ENCODE measurements around the gene FOXO6.

FOXO6 gene

DNA sequence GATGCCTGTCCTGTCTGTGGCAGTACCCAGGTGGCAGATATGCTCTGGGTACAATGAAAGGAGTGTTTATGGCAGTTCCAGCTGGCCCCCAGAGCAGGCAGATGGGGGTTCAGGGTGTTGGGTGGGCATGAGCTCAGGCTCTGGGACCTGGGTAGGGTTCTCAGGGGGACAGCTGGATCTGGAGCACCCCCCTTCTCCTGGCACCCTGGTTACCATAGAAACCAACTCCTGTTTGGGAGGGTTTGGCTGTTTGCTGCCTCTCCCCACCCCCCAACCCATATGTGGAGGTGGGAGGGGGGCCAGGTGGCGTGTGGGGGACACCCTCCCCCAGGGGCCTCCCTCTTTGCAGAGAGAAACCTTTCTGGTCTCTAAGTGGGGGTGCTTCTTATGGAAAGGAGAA, 7.1 kb downstream of the FOXO6 start:
- no peak for DNase-seq

DNA sequence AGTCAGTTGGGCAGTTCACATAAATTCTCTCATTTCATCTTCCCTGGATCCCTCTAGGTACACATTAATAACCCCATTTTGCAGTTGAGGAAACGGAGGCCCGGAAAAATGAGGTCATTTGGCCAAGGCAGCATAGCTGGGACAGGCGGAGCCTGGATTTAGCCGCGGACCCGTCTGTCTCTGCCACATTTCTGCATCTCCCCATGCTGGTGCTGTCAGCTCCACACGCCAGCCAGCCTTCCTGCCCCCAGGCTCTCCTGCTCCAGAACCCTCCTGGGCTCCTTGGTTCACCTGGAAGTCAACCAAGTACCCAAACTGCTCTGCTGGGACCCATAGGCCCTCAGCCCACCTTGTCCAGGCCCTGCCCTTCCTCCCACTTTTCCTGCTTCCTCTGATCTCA, 7.6 kb downstream of the FOXO6 start:
- DNase-seq = no peak

DNA sequence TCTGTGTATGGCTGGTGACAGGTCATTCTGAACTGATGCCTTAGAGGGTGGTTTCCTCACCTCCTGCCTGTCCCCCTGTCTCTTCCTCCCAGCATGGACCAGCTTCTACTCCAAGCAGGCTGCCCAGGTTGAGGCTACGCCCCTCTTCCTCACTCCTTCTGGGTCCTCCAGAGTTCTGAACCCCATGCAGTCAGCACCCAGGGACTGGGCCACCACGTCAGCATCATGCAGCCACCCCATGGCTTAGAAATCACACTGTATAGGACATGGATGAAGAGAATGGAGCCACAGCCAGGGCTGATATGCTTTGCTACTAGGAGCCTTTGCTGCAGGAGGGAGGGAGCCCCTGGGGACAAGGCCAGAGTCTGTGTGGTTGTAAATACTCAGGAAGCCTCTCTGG, 8.3 kb downstream of the FOXO6 start:
- no peak for DNase-seq

DNA sequence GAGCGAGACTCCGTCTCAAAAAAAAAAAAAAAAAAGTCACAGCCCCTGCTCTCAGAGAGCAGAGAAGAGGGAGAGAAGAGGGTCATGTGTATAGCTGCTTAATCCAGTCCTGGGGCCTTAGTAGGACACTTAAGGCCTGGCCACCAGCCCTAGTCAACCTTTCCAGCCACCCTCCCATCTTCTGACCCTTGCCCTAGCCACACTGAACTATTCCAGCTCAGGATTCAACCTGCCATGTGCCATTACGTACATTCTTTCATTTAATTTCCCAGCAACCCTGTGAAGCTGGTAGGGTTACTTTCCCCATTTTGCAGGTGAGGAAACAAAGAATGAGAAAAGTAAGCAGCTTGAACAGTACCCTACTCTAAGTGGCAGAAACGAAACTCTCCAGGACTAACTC, 9.0 kb downstream of the FOXO6 start:
- no peak for DNase-seq

DNA sequence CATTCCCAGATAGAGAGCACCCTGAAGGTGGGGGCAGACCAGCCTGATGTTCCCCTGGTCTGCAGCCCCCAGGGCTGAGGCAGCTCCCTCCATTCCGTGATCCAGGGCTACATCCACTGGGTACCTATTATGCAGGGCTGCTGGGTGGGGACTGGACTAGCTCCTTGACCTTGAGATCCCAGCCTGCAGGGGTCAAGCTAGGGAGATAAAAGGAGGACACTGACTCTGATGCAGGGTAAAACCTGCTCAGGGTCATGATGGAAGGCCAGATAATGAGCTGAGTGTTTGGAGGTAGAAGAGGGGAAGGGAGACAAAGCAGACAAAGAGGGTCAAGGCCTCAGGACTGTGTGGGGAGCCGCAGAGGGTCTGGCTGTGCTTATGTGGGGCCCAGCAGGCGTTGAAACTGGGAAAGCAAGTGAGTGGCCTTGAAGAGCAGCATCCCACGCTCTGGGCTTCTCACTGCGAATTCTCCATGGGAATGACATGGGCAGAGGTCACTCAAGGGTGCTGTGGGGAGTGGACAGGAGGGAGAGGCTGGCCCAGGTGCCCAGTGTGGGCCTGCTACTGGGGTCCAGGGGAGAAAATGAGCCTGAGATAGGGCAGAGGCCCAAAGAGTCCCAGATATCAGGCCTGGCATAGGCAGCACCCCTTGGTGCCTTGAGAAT, 9.7 kb downstream of the FOXO6 start:
- no peak for DNase-seq

DNA sequence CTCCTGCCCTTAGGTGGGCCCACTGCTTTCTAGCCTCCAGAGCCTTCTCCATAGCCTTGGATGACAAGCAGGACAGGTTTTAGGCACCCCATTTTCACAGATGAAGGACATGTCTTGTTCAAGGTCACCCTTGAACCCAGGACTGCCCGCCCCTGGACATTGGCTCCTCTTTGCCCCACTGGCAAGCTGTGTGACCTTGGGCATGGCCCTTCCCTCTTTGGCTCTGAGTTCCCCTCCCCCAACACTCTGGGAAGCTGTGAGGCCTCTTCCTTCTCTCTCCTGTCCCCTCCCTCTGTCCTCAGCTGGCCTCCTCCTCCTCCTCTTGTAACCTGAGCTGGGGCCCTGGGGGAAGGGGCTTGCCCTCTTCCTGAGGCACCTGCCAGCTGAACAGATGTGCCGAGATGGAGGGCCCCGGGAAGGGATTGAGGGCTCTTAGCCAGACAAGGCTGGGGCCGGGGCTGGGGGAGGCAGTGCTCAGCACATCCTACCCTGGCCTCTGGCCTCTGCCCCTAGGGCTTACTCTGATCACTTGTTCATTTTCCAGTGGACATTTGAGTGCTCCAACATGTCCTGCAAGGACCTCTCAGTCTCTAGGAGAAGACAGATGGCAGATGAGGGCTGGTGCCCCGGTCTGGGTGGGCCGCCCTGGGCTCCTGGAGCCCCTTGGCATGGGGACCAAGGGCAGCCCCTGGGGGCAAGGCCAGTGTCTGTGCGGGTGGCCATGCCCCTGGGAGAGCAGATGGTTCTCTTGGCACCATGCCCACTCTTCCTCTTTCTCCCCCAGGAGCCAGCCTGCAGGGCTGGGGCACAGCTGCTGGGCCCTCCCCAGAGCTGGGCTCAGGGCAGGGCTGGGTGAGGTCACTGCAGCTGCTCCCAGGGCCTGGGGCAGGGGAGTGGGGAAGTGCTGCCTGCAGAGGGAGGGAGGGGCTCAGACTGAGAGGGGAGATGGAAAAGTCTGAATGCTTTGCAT, 10.7 kb downstream of the FOXO6 start:
- DNase-seq = peak; percentile 100

DNA sequence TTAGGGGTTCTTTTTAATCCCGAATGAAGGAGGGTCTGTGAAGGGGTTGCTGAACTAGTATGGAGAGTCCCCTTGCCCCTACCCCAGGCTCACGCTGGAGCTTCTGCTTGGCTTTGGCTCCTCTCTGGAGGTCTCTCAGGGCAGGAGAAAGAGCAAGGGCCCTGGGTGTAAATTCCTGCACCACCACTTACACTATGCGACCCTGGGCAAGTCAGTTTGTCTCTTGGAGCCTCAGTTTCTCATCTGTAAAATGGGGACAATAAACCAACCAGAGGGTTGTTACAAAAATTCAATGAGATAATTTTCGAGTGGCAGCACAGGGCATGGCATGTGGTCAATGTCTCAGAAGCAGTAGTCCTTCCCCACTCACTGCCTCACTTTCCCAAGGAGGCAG, 11.4 kb downstream of the FOXO6 start:
- no peak for DNase-seq

DNA sequence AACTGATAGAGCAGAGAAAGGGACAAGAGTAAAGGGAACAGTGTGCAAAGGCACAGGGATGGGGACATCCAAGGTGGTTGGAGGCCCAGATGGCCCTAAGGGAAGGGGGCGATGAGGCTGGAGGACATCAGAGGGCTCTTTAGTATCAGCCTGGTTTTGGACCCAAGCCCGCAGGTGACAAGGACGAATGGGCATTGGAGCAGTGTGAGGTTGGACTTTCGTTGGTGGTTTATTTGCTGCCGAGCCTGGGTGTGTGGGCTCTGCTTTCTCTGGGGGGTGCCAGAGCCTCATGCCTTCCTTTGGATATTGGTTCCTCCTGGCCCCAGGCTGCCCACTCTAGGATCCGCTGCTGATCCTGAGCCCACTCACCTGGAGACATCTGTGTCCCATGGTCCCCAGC, 12.1 kb downstream of the FOXO6 start:
- DNase-seq = no peak

DNA sequence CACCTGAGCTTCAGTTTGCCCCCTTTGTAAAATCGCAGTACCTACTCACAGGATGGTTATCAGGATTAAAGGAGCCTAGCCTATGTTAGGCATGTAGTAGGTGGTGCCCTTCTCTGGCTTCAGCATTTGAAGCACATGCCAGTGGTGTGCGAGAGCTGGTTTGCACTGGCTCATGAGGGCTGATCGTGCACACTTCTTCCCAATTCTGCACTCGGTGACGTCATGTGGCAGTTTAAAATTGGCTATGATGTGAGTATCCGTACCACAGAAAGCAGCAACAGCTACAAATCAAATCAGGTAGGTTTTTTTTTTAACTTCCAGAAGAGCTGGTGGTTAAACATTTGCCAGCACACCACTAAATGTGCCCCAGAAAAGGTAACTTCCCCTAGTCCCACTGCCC, 13.5 kb downstream of the FOXO6 start:
- no peak for DNase-seq

DNA sequence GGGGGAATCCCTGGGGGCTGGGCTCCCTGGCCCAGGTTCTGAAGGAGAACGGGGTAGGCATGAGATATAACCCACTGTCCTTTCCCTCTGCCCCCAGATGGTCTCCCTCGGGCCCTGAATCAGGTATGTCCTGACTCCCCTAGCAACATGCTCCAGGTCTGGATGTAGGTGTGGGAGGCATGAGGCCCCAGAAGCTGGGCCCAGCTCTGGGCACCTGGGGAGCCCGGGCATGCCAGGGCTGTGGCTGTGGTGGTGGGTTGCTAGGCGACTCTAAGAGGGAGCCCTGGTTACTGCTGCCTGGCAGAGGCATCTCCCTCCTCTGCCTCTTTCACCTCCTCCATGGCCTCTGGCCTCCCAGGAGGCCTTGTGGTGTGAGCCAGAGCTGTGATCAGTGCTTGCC, 16.2 kb downstream of the FOXO6 start:
- peak; percentile 72 for DNase-seq

DNA sequence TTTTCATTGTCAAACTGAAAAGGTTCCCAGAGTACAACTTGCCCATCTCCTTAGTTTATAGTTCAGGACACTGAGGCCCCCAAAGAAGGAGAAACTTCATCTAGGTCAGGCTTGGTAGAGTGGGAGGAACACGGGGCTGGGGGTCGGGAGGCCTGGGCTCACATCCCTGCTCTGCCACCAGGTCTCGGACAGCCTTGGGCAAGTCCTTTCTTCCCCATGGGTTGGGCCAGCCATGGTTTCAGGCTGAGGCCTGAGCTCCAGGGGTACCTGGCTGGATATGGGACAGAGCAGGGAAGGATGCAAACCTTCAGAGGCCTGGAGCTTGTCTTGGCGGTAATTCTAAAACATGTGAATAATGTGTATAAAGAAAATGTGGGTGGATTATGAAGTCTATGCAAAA, 17.0 kb downstream of the FOXO6 start:
- DNase-seq = no peak

DNA sequence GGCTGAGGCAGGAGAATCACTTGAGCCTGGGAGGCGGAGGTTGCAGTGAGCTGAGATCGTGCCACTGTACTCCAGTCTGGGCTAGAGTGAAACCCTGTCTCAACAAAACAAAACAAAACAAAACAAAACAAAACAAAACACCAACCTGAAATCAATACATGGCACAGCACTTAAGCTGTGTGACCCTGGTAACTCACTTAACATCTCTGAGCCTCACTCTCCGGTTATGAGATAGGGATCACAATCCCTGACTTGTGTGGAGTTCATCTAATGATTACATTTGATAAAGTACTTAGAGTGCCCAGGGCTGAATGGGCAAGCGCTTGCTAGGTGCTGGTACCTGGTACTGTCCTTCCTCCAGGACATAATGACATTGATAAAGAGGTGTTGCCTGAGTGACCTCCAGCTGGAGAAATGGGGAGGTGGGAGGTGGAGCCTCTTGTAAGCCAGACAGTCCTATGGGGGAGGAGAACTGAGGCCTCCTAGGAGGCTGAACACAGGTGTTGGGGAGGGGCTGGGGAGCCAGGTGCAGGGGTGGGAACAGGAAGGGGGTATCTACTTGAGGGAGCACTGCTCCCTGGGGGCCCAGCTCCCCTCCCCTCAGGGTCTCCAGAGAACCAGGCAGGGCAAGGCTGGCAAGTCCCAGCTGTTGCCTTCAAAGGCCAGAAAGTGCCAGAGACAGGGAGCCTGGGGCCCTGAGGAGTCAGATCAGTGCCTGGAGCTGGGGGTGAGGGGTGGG, 17.9 kb downstream of the FOXO6 start:
- peak; percentile 60 for DNase-seq

DNA sequence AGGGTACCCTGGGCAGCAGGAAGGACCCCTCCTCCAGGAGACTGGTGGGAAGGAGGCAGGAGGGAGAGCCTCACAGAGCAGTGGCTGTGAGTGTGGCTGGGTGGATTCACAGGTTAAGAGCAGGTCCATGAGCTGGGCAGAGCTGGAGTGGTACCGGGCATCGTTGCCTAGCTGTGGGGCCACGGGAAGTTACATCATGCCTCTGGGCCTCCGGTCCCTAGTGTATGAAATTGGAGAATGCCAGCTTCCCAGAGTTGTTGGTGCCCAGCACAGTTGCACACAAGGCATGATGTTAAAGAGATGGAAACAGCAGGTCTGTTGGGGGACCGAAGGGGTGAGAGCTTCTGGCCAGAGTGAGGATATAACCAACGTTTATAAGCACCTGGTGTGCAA, 18.5 kb downstream of the FOXO6 start:
- DNase-seq = peak; percentile 91

DNA sequence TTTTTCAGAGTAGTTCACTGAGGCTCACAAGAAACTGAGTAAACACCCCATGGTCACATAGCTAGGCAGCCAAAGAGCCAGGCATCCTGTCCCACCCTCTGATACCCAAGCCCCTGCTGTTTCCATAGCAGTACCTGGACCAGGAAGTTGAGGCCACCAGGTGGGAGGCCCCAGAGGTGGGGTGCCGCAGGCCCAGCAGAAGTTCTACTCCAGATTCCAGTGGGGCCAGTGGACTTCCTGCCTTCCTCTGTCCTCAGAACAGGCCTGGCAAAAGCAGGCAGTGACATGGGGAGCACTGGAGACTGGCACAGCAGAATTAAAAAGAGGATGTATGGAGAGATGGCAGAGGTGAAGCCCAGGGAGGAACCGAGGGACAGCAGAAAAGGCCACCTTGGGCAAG, 19.0 kb downstream of the FOXO6 start:
- peak; percentile 76 for DNase-seq

DNA sequence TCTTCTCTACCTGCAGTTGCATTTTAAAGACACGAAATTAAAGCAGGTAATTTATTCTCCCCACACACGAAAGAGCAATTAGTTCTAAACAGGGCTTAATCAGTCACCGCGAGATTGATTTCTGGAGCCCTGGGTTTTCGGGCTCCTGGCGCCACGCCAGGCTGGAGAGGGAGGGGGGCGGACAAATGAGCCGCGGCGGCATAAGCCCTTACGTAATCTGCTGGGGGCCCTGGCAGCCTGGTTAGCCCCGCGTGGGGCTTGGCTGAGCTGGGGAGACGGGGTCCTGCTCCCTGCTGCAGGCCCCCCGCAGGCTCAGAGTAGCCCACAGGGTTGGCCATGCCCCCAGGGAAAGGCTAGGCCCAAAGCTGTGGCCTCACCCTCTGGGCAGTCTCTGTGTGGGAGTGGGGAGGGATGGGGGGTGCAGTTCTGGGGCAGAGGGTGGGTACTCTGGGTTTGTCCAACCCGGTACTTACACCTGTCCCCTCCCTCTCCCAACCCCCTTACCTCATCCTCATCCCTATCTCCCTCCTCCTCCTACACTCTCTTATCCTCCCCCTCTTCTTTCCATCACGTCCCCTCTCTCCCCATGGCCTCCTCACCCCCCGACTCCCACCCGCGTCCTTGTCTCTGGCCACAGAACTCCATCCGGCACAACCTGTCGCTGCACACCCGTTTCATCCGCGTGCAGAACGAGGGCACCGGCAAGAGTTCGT, 19.9 kb downstream of the FOXO6 start:
- DNase-seq = peak; percentile 81

DNA sequence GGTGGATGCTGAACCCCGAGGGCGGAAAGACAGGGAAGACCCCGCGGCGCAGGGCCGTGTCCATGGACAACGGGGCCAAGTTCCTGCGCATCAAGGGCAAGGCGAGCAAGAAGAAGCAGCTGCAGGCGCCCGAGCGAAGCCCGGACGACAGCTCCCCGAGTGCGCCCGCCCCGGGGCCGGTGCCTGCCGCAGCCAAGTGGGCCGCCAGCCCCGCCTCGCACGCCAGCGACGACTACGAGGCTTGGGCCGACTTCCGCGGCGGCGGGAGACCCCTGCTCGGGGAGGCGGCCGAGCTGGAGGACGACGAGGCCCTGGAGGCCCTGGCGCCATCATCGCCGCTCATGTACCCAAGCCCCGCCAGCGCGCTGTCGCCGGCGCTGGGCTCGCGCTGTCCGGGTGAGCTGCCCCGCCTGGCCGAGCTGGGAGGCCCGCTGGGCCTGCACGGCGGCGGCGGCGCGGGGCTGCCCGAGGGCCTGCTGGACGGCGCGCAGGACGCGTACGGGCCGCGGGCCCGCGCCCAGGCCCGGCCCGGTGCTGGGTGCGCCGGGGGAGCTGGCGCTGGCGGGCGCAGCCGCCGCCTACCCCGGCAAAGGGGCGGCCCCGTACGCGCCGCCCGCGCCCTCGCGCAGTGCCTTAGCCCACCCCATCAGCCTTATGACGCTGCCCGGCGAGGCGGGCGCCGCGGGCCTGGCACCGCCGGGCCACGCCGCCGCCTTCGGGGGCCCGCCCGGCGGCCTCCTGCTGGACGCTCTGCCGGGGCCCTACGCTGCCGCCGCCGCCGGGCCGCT, 20.7 kb downstream of the FOXO6 start:
- no peak for DNase-seq

DNA sequence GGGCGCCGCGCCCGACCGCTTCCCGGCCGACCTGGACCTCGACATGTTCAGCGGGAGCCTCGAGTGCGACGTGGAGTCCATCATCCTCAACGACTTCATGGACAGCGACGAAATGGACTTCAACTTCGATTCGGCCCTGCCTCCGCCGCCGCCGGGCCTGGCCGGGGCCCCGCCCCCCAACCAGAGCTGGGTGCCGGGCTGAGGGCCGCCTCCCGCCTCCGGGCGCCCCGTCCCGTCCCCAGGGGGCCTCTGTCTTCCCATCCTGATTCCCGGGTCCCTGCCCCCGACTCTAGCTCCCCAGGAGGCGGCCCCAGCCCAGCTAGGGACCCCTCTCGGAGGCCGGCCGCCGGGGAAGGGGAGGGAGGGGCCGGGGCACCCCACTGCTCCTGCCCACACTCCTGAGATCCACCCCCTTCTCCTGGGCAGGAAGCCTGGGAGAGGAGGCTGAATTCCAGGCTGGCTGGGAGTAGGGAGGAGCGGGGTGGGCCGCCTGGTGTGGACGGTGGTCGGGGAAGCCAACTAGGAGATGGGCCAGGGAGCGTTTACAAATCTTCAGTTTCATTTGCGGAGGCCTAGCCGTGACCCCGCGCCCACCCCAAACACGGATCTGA, 21.4 kb downstream of the FOXO6 start:
- no peak for DNase-seq

DNA sequence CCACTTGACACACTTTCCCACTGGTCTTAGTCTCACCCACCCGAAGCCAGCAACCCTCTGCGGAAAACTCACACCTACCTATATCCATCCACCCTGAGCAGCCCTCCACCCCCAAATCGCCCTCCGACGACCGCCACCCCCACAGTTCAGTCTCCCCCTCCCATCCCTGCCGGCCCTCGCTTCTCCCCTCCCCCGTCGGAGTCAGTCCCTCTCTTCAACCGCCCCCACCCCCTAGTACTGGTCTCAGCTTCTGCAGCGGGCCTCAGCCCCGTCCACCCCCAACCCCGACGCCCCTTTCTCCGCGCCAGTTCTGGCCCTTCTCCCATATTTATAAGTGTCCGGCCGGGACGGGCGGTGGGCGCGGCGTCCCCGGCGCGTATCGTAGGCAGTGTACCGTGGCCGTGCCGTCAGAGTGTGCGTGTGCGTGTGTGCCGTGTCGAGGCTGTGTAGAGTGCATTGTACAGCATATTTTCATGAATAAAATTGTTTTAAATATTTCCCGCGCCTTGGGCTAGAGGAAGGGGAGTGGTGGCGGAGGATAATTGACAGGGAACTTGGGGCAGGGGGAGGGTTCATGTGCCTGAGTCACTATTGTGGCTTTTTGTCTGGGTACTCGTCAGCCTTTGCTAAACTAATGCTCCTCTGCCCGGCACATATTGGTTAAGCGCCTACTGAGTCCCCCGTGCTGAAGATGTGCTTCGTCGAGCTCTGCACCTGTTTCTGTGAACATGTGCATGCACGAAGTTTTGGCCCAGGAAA, 22.0 kb downstream of the FOXO6 start:
- no peak for DNase-seq

DNA sequence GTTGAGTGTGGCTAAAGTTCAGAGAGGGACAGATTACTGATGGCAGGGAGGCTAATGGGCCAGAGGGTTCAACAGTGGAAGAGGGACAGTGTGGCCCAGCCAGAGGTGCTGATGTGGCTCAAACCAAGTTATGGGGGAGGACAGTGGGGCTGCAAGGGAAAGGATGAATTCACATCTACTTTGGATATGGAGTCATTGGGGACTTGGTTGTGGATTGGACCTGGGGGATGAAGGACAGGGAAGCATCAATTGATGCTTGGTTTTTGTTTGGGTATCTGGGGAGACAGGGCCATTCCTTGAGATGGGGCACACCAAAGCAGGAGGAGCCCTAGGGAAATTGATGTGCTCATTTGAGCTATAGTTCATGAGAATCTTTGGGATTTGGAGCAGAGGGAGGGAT, 23.3 kb downstream of the FOXO6 start:
- DNase-seq = no peak

DNA sequence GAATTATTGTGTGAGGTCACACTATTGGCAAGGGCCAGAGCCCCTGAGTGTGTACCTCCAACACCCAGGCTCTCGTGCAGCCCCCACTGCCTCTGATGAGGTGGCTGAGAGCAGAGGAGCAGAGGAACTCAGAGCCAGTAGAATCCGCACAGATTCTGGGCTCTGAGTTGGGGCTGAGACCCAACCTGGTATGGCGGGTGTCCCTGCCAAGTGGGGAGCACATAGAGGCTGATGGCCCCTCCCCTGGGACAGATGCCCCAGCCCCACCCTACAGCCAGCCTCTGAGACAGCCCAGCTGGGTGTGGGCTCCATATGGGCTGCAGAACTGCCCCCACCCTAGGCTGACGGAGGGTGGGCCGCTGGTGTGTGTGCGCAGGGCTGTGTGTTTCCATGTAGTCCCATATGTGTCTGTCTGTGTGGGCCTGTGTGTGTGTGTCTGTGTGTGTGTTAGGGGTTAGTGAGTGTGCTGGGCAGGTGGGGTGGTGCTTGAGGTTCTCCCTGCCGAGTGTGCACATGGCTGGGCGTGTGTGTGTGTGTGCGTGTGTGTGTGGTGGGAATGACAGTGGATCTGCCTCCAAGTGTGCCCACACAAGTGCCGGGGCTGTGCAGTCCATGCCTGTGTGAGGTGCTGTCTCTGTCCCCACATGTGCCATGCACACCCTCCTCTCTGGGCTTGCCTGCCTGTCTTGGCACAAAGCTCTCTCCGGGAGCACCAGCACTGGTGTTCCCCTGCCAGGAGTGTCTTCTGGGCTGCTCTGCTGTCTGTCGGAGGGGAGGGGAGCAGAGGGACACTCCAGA, 24.4 kb downstream of the FOXO6 start:
- DNase-seq = no peak

Data from DMS153 (cell line).